GM18951 (cell line): Measurements from ENCODE around the gene LCN6.
A peak's percentile ranks its signal among the peaks of the same experiment; 100 is the strongest.

ENCODE experiments used
- POLR2A ChIP-seq: IDR thresholded peaks from 4 replicates; pipeline ENCODE4 v1.6.1; 2011; ENCODE audit warnings: mild to moderate bottlenecking; ENCODE audit not compliant: insufficient read length, insufficient read depth; ENCODE audit errors: extremely low read depth
- in situ Hi-C: fragments of 300-500 bp; cut with MboI; formaldehyde crosslinking; loops from one replicate; pipeline ENCODE4 v1.12.0; 2022; ENCODE audit warnings: low sequenced_read_pairs, mixed read lengths, inconsistent platforms; ENCODE audit not compliant: unreplicated experiment

The LCN6 gene

DNA sequence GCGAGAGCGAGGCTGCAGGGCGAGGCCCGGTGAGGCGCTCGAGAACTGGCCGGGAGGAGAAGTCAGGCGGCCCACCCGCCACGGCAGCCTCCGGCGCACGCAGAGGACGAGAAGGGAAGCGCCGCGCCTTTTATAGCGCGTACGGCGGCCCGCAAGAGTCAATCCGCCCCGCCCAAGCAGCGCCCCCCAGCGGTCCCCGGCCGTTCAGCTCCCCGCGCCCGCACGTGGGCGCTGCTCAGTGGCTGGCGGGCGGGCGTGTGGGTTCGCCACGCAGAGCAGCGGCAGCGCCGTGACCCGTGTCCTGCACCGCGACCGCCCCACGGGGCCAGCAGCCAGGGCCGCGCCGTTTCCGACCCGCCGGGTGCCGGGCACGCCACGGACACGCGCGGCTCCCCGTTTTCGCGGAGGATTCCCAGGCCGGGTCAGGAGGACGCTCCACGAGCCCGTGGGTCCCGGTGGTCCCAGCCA is 20.2 kb downstream of the LCN6 start:
- in situ Hi-C loops: no loop called here
- TF ChIP-seq POLR2A: peak; percentile 99

DNA sequence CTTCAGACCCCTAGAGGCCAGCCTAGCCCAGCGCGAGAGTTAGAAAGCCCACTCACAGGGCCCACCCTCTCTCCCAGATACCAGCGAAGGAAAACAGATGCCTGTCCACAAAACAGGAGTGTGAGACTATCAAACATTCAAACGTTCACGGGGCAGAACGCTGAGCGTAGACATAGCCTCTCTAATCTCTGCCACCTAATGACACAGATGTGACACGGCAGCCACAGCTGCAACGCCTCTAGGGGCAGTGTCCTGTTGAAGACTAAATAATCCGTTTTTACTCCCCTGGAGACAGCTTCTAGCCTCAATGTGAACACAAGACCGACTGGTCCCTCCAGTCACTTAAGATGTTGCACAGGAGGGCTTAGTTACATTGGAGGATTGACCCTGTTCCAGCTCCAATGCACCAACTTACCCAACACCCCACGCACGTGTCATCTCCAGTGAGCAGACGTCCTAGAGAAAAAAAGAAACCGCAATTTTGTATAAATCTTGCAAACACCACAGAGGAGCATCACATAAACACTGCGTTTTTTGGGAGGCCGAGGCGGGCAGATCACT is 21.6 kb downstream of the LCN6 start:
- in situ Hi-C loops: no loop called here
- no peak for TF ChIP-seq POLR2A

DNA sequence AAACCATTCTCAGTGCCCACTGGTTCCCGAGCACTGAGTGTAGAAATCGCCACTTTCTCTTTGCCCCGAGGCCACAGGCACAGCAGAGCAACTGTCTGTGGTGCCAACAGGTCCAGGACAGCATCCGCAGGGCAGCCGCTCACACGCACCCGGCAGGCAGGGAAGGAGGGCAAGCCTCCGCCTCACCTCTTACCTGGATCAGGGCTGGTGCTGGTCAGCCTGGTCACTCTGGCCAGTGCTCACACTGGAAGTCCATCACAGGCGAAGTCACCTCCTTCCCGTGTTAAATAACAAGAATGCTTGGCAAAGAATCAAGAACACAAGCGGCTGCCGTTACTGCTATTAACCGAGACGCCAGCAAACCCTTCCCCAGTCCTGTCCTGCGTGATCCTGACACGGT is 22.2 kb downstream of the LCN6 start:
- no peak for TF ChIP-seq POLR2A
- in situ Hi-C loops: no loop called here

DNA sequence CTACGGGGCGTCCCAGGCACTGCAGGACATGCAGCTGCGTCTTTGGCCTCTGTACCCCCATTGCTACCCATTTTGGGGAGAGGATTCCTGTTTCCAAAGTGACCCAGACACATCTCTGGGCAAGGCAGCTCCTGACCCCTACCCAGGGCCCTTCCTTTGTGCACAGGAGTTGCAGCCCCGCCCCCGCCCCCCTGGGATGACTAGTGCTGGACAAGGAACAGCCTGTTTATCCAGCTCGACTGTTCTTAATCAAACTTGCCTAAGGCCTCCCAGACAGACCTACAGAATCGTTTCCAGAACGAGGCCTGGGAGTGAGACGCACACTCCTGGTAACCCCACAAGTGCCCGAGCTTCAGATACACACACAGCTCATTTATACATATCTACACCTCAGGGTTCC is 22.7 kb downstream of the LCN6 start:
- in situ Hi-C loops: no loop called here

DNA sequence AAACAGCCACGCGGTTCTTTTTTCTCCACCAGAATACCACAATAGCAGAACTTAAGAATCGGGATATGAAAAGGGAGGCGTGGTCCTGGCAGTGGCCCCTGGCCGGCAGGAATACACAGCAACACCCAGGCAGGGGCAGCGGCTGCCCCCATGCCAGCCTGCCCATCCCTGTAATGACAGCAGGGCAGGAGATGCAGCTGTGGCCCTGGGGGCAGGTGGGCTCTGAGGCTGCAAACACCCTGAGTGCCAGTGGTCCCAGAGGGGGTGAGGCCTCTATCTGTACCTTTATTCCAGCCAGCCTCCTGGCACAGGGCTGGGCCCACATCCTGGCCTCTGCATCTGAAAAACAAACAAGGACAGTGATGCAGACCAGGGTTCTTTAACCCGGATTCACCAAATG is 23.6 kb downstream of the LCN6 start:
- no peak for TF ChIP-seq POLR2A
- in situ Hi-C loops: no loop called here

More for the DNA sequence above, 22.7 kb downstream of the LCN6 start:
- TF ChIP-seq POLR2A: no peak

DNA sequence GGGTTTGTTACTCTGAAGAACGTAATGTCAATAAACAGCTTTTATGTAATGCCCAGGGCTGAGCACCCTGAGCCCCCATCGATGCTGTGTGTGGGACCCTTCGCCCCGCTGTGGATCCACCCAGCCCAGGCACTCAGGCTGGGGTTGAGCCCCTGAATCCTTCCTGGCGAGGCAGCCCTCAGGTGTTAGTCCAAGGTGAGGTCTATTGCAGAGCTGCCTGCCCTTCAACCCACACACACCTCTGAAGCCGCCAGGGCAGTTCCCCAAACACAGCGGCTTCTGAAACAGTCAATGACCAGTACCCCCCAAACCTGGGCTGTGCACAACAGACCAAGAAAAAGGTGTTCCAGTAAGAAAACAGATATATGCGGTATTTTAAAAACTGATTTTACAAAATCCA is 24.3 kb downstream of the LCN6 start:
- no peak for TF ChIP-seq POLR2A
- in situ Hi-C loops: no loop called here

DNA sequence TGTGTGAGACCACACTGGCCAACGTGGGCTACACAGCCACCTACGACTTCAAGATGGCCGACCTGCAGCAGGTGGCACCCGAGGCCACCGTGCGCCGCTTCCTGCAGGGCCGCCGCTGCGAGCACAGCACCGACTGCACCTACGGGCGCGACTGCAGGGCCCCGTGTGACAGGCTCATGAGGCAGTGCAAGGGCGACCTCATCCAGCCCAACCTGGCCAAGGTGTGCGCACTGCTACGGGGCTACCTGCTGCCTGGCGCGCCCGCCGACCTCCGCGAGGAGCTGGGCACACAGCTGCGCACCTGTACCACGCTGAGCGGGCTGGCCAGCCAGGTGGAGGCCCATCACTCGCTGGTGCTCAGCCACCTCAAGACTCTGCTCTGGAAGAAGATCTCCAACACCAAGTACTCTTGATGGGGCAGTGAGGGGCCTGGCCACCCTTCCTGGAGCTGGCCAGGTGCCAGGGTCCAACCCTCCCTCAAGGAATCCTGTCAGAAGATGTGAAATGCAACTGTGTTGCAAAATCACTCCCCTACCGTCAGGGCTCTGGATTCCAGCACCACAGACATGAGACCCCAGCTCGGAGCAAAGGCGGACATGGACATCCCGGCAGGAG is 24.9 kb downstream of the LCN6 start:
- in situ Hi-C loops: no loop called here
- peak; percentile 33 for TF ChIP-seq POLR2A

DNA sequence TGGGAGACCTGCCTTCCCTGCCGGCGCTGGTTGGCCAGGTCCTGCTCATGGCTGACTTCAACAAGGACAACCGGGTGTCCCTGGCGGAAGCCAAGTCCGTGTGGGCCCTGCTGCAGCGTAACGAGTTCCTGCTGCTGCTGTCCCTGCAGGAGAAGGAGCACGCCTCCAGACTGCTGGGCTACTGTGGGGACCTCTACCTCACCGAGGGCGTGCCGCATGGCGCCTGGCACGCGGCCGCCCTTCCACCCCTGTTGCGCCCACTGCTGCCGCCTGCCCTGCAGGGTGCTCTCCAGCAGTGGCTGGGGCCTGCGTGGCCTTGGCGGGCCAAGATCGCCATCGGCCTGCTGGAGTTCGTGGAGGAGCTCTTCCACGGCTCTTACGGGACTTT is 25.4 kb downstream of the LCN6 start:
- in situ Hi-C loops: no loop called here
- TF ChIP-seq POLR2A: no peak

DNA sequence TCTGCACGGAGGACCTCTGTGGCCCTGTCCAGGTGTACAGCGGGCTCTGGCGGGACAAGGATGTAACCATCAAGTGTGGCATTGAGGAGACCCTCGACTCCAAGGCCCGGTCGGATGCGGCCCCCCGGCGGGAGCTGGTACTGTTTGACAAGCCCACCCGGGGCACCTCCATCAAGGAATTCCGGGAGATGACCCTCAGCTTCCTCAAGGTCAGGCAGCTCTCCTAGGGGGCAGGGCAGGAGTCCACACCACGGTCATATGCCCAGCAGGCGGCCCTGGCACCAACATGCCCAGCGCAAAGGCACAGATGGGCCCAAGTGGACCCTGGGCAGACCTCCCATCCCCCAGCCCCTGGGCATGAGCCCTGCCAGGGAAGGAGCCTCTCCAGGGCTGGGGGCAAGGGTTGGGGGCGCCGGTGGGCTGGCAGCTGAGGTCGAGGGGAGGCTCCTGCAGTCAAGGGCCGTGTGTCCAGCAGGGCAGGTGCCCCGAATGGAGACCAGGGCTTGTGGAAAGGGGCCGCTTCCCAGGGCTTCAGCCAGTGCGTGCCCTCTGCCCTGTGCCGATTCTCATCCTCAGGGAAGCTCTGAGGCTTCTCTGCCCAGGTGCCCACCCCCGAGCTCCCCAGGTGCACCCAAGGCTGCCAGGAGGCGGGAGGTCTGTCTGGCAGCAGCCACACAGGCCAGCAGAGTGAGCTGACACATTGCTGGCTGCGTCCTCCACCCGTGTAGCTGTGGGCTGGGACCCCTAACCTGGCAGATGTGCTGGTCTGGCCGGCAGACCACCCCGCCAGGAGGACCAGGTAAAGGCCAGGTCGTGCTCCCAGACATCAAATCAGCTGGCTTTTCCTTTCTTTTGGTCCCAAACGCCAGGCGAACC is 26.0 kb downstream of the LCN6 start:
- TF ChIP-seq POLR2A: peak; percentile 8
- in situ Hi-C loops: no loop called here

DNA sequence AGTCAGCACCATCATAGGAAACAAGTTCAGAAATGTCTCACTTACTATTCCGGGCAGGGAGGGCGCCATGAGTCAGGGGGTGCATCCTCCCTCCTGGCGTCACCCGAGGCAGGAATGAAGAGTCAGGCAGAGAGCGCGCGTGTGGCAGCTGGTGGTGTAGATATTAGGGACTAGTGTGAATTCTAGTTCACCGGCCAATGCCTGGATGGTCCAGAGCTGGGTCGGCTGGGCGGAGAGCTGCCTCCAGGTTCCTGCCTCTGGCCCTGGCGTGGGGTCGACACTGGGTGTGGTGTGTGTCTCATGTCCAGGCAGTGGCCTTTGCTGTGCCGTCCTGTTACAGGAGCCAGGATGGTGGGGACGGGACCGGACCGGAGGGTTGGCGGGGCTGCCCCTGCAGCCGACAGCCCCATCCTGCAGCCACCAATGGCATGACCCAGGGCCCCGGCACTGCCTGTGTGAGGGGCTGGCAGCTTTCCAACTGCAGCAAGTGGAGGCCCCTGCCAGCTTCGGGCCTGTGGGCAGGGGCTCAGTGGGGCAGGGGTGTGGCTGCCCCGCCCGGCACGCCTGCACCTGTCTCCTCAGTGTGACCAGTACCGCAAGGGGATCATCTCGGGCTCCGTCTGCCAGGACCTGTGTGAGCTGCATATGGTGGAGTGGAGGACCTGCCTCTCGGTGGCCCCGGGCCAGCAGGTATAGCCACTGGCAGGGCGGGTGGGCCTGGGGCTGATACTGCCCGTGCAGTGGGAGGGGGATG is 26.8 kb downstream of the LCN6 start:
- in situ Hi-C loops: no loop called here
- TF ChIP-seq POLR2A: peak; percentile 16

DNA sequence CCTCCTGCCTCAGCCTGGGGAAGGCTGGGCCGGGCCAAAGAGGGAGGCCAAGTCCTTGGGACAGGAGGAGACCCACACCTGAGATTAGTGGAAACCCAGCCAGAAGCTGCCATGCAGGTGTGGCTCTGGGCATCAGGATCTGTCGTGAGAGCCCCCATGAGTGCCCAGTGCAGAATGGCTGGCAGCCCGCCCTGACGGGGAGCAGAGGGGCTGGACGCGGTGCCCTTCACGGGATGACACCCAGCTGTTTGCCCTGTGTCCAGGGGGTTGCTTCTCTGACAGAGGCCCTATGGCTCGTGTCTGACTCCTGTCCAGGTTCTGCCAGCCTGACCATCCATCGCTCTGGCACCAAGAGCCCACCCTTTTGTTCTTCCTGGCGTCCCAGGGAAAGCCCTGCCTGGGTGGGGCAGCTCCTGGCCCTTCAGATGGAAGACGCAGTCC is 27.4 kb downstream of the LCN6 start:
- in situ Hi-C loops: no loop called here
- TF ChIP-seq POLR2A: no peak

DNA sequence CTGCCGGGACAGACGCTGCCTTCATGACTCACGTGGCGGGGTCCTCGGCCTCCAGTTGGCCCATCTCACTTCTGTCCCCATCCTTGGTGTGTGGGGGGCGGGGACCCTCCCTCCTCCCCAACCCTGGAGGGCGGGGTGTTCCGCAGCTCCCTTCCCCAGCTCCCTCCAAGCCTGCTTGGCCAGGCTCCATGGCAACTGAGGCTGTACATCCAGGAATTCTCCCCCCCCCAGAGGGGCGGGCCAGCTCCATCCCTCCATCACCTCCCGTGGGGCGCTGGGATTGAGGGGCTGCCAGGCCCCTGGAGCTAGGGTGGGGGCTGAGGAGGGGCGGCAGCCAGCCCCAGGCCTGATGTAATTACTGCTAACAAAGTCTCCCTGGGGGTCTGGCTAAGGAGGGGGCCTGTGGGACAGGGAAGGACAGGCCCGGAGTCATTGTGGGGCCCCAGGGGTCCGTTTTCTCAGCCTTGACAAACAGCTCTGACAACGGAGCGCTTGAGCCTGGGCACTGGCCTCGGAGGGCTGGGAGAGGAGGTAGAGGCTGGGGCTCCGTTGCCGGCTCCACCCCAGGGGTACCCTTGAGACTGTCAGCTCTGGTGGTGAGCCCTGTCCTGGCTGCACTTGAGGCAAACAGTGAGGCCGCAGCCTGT is 28.0 kb downstream of the LCN6 start:
- in situ Hi-C loops: no loop called here
- no peak for TF ChIP-seq POLR2A

DNA sequence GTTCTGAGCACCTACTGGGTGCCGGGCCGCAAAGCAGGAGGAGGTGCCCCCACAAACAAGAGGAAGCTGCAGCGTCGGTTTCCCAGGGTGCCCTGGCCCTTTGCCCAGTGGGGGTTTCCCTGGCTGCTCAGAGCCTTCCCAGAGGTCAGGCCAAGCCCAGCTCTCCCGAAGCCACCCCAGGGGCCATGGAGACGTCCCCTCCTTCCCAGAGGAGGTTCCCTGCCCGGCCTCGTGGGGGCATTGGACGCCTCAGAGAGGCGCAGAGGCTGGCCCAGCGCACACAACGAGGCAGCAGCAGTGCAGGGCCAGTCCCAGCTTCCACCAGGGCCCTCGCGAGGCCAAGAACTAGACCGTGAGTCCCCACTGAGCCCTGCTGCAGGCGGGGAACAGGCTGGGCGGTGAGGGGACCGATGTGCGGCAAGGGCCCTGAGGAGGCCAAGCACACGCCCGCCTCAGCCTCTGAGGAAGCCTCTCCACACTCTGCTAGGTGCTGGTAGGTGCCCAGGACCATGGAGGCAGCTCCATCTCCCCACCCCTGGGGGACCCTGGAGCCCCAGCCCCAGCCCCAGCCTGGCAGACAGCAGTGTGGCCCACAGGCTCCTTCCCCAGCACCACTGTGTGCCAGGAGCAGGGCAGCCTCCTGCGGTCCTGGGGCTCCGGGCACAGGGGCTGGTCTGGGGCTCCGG is 29.0 kb downstream of the LCN6 start:
- TF ChIP-seq POLR2A: no peak
- in situ Hi-C loops: no loop called here
